ENCODE results near the gene CCDC157.

DNA sequence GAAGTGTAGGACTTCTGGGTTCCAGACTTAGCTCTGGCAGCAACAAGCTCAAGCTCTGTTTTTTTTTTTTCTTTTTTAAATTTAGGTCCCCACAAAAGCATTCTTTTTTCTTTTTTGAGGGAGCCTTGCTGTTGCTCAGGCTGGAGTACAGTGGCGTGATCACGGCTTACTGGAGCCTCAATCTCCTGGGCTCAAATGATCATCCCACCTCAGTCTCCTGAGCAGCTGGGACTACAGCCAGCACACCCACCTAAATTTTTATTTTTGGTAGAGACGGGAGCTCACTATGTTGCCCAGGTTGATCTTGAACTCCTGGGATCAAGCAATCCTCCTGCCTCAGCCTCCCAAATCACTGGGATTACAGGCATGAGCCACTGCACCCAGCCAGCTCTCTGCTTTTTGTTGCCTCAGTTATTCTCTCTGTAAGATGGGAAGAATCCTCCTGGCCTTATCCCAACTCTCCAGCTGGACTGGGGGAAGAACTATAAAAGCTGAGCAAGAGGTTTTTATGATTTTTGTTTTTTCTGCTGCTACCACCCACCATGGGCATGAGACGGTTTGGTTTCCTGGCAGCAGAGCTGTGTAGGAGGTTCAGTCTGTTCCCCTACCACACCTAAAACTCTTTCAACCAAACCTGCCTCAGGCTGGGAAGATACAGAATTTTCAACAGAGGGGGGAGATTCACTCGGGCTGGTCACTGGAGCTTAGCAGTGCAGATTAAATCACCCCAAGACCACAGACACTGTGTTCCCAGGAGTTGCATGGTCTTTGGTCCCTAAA is 57.1 kb downstream of the CCDC157 start:
- TF ChIP-seq TAF1 (IDR thresholded peaks at IDR 0.05; ENCODE audit: borderline replicate concordance, insufficient read depth, low read length): no peak
- TF ChIP-seq POLR2AphosphoS5 (IDR thresholded peaks at IDR 0.05; ENCODE audit: low read depth, low read length): no peak
- TF ChIP-seq REST (IDR thresholded peaks at IDR 0.05; ENCODE audit: insufficient read depth in 1 of 2, low read depth in 2 of 2, low read length in 2 of 2): no peak

Measured in PFSK-1 (cell line).